CD1c-positive myeloid dendritic cell (primary cell): ENCODE data around the gene SYCE3.
"Not testable (repeated sequence)": the region's sequence is repeated elsewhere in the genome, so short reads cannot be mapped to it uniquely, and the experiment has no call there.

Source experiments
- DNase-seq: peaks from one replicate; pipeline ENCODE4 v3.0.0-alpha.2; 2016; ENCODE audit errors: extremely low spot score

SYCE3 gene

DNA sequence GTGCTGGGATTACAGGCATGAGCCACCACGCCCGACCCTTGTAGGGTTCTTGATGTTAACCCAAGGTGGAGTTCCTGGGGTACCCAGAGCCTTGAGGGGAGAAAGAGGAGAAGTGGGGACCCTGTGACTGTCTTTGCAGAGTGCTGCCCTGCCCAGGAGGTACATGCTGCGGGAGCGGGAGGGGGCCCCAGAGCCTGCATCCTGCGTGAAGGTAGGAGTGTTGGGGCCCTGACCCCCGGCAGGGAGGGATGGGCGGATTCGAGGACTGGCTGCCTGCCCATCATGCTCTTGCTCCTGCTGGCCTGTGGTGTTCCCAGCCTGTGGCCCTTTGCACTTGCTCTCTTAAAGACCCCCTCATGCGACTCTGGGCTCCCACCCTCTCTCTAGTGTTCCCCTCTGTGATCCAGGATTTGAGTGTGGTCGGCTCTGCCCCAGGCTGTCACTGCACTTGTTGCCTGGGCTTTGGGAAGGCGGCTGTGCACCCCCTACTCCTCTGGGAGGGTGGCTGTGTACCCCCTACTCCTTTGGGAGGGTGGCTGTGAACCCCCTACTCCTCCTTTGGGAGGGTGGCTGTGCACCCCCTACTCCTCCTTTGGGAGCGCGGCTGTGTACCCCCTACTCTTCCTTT, 41.8 kb downstream of the SYCE3 start:
- no peak for DNase-seq

GRCh38 chr22:50520184-50520583, 42.5 kb downstream of the SYCE3 start:
- DNase-seq: not testable (repeated sequence)

DNA sequence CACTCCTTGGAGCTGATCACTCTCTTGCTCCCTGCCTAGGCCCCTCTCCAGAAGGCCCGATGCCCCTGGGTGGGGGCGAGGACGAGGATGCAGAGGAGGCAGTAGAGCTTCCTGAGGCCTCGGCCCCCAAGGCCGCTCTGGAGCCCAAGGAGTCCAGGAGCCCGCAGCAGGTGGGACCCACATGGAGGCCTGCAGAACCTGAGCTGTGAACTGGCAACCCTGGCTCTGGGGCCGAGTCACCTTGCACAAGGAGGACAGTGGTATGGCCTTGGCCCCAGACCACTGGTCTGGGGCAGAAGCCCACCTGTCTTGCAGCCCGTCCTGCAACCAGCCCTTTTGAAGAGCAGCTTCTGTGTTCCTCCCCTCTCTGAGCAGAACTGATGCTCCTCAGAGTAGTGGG, 43.6 kb downstream of the SYCE3 start:
- no peak for DNase-seq

DNA sequence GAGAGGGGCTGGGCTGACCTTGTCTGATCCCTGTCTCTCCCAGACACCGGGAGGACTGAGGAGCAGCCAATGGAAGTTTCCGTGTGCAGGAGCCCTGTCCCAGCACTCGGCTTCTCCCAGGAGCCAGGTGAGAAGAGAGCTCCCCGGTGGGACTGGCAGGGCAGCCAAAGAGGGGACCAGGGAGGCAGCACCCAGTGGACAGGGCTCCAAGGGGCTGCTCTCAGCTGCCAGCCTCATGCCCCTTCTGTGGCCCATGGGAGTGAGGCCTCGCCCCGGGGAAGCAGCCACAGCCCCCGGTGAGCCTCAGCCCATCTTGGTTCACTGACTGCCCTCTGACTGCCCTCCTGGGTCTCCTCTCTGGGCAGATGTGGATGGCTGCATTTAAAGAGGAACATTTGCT, 44.1 kb downstream of the SYCE3 start:
- no peak for DNase-seq

DNA sequence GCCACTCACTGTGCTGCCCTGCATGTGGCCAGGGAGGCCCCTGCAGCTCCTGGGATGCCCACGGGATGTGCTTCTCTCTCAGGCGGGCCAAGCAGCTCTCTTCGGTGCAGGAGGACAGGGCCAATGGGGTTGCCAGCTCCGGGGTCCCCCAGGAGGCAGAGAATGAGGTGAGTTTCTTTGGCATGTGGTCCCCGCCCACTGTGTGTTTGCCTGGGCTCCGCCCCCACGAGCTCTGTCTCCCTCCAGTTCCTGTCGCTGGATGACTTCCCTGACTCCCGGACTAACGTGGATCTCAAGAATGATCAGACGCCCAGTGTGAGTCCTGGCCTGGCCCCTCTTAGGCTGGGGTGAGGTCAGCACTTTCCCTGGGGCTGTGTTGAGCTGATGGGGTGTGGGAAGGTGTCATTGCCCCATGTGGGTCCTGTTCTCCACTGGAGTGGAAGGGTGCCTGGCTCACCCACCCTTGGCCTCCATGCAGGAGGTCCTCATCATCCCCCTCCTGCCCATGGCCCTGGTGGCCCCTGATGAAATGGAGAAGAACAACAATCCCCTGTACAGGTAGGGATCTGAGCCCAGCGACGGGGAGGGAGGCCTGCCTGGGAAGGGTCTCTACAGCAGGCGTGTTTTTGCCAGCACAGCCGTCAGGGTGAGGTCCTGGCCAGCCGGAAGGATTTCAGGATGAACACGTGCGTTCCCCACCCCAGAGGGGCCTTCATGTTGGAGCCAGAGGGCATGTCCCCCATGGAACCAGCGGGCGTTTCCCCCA, 45.0 kb downstream of the SYCE3 start:
- no peak for DNase-seq

- no peak for DNase-seq
These were observed 45.8 kb downstream of the SYCE3 start for GRCh38 chr22:50516891-50517290.

DNA sequence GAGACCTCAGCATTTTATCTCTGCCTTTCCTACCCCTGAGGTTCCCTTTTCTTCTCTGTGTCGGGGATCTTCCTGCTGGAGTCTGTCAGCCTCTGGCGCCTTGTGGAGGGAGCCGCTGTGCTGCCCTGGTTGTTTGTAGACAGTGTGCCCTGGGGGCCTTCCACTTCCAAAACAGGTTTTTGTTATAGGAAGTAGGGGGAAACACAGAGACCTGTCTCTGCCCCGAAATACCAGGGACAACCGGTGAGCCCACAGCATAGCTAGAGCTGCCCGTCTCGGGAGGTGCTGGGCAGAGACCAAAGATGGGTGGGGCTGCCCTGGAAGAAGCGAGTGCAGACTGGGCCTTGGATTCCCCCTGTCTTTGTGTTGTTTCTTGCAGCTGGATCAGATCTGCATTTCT, 46.7 kb downstream of the SYCE3 start:
- DNase-seq: no peak

DNA sequence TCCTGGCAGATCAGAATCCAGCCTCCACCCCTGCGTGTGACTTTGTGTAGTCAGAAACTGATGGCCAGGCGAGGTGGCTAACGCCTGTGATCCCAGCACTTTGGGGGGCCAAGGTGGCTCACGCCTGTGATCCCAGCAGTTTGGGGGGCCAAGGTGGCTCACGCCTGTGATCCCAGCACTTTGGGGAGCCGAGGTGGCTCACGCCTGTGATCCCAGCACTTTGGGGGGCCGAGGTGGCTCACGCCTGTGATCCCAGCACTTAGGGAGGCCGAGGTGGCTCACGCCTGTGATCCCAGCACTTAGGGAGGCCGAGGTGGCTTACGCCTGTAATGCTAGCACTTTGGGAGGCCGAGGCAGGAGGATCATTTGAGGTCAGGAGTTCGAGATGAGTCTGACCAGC, 49.5 kb downstream of the SYCE3 start:
- no peak for DNase-seq

DNA sequence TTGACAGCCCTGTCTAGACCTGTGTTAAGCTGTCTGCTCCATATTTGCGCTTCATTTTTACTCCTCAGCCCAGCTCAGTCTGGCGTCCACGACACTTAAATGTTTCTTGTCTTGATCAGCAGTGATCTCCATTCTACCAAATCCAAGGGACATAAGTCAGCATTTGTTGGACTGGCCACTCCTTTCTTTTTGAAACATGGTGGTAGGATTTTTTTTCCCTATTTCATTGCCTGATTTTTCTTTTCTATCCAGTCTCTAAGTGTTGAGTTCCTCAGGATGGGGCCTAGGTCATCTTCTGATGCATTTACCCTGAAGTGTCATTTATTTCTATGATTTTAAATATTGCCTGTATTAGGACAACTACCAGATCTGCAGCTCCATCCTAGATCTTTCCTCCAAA, 53.8 kb downstream of the SYCE3 start:
- no peak for DNase-seq

- DNase-seq: peak; percentile 100
These were observed 54.5 kb downstream of the SYCE3 start, which contains the start of gene NCAPH2 for GRCh38 chr22:50507991-50508884. Gene NCAPH2, plus strand, starts transcription at chr22:50508224. Its CDS starts 114 bp downstream, at chr22:50508338.

DNA sequence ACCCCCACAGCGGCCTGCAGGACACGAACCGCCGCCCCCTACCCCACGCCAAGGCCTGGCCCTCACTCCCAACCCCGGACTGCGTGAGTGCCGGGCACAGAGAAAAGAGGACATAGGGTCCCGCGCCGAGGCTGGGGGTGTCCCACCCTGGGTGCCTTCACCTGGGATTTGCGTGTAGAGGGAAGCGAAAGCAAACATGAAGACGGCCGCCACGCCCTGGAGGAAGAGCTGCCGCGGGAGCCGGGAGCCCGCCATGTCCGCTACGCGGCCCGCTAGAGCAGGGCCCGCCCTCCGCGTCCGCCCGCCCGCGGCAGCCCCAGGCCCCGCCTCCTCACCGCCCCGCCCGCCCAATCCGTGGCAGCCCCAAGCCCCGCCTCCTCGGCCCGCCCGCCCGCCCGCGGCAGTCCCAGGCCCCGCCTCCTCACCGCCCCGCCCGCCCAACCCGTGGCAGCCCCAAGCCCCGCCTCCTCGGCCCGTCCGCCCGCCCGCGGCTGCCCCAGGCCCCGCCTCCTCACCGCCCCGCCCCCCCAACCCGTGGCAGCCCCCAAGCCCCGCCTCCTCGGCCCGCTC, 55.2 kb downstream of the SYCE3 start, which contains the start of gene LMF2:
Gene LMF2 (minus strand): TSS at position 282 of the 570 bp plus-strand sequence. CDS start 27 bp downstream, at position 255.
- no peak for DNase-seq

DNA sequence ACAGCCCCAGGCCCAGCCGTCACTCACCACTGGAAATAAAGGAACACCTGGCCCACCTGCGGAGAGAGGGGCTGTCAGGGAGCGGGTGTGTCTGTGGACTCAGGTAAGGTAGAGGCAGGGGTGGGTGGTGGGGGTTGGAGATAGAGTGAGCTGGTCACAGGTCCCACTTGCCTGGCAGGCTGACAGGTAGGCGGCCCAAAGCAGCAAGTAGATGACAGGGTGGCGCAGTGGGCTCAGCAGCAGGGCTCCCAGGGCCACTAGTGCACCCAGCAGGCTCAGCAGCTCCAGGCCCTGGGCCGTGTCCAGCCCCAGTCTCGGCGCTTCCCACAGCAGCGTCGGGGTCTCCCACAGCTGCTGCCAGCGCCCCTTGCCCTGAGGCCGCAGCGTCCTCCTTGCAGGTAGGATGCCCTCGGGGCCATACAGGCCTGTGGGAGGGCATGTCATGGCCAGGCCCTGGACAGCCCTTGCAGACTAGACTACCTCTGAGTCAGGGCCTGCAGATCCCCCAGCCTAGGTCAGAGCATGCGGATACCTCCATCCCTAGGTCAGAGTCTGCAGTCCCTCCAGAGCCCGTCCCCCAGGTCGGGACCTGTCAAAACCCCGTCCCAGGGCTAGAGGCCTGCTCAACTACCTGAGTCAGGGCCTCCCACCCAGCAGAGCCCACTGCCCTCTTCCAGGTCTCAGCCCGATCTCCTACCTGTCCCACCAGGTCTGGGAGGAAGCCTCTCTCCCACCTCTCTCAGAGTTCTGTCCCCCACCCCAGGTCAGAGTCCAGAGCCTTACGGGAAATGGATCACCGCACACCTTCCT, 55.9 kb downstream of the SYCE3 start:
- no peak for DNase-seq

DNA sequence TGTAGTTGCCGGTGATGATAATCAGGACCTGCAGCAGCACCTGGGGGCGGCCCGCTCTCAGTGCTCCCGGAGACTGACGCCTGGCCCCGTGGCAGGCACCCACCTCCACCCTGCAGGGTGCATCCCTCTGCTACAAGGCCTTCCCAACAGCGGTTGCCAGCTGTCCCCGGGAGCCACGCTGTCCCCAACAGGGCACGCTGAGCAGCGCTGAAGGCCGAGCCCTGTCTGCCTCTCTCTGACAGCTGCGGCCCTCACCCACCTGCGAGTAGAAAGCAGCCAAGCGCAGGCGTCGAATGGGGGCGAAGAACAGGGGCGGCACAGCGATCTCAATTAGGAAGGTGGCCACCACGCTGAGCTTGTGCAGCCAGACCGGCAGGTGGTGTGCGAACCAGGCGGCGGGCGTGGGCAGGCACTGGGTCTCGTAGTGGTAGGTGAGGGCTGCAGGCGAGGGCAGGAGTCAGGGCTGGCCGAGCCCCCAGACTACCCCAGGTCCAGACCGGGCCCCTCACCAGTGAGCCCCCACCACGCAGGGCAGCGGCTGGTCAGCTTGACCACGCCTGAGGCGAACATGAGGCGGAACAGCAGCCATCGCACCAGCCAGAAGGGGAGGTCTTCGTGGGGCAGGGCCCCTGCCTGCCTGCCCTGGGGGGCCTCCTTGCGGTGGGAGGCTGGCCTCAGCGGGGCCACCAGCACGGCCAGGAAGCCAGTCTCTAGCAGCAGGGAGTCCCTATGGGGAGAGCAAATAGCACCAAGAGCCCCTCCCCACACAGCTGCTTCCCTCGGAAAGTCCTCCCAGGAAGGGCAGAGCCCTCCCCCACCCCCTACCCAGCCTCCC, 56.7 kb downstream of the SYCE3 start:
- no peak for DNase-seq

GRCh38 chr22:50505276-50505775, 57.4 kb downstream of the SYCE3 start:
- no peak for DNase-seq

DNA sequence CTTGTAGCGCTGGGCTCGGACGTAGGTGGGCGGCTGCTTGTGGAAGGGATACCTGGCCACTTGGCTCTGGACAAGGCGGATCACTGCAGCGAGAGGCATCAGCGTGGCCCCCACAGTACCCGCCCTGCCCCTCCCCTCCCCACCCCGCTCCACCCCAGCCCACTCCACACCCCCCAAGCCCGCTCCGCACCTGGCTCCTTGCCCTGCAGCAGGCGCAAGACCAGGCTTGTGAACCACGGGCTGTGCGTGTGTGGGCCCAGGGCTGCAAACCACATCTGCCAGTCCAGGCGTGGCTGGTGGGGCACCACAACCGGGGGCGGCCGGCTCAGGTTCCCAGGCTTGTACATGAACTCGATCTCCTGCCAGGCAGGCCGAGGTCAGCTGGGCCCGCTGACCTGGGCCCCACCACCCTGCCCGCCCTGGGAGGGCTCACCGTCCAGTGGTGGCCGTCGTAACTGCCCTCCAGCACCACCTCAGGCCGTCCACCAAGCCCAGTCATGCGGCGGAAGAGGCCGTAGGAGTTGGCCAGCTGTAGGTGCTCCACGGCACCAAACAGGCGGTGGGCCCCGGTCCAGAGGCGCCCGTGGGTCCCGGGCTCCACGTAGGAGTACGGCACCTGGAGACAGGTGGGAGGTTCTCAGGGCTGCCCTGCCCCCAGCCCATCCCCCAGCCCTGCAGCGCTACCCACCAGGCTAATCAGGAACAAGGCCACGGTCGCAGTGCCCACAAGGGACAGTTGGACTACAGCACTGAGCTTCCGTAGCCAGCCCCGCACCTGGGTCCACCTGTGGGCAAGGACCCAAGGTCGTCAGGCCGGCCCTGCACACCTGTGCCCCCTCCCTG, 58.1 kb downstream of the SYCE3 start:
- no peak for DNase-seq

DNA sequence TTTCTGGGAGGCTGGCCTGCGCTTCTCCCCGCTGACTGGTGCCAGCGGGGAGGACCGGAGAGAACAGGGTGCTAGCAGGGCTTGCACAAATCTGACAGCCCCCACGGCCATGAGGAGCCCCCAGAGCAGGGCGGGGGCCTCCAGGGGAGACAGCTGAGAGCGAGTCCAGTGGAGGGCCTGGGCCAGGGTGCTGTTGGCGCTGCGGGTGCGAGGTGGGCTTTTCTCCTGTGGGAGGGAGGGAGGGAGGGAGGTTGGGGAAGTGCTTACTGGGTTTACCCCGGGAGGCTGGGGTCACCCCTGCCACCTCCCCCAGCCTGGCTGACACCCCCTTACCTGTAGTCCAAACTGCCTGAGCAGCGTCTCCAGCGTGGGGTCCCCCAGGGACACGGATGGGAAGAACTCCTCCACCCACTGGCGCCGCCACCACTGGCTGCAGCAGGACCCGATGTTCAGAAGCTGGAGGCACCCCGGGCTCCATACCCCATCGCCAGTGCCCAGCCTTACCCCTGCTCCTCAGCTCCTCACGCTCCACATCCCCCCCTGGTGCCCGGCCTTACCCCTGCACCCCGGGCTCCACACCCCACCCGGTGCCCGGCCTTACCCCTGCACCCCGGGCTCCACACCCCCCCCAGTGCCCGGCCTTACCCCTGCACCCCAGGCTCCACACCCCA, 59.1 kb downstream of the SYCE3 start:
- DNase-seq: no peak

- no peak for DNase-seq
These were observed 59.9 kb downstream of the SYCE3 start for GRCh38 chr22:50502628-50503474.

DNA sequence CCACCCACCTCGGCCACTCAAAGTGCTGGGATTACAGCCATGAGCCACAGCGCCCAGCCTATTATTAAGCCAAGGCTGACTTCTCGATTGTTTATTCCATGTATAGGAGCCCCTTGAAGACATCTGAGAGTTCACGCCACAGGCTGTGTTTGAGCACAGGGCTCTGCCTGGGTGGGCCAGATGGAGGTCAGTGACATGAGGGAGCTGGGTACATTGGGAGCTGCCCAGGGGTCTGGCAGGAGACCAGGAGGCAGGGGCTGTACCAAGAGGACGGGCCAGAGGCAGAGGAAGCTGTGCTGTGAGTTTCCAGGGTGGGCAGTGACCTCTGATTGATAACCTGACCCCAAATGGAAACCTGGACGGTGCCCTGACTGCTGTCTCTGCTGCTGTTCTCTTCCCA, 60.6 kb downstream of the SYCE3 start:
- DNase-seq: no peak
